H1 (cell line): ENCODE results near the gene GRIP1.

ENCODE experiments used
- CTCF ChIP-seq, 3 experiments: IDR thresholded peaks; 1 replicate in 2 of 3; 2 replicates in 1 of 3; pipeline versions ENCODE4 v1.5.1 to v1.6.1; 2011; ENCODE audit warnings: low read length in 3 of 3, mild to moderate bottlenecking in 3 of 3, inconsistent platforms in 2 of 3, low read depth in 1 of 3, moderate library complexity in 1 of 3; ENCODE audit not compliant: insufficient read depth in 1 of 3; ENCODE audit errors: control extremely low read depth in 1 of 3
- NANOG ChIP-seq: IDR thresholded peaks from 2 replicates; pipeline ENCODE4 v1.6.1; 2011; ENCODE audit warnings: low read length, low read depth, mild to moderate bottlenecking, inconsistent platforms; ENCODE audit not compliant: insufficient read depth, poor library complexity, severe bottlenecking
- POU5F1 ChIP-seq: IDR thresholded peaks from 2 replicates; pipeline ENCODE4 v1.6.1; 2011; ENCODE audit warnings: low read depth, mild to moderate bottlenecking, low read length, moderate library complexity
- RNF2 ChIP-seq: fragments of 200-900, 300-1000 bp; sonication (generic); IDR thresholded peaks from 2 replicates; pipeline ENCODE4 v1.7.1; 2016; ENCODE audit warnings: borderline replicate concordance, low read depth, mild to moderate bottlenecking, antibody characterized with exemption, low read length; ENCODE audit not compliant: poor library complexity, severe bottlenecking; ENCODE audit errors: missing control alignments

GRCh38 chr12:66638666-66639065 is 40.2 kb downstream of the GRIP1 start:
- TF ChIP-seq RNF2 (no peak), CTCF (IDR thresholded peaks at IDR 0.05; ENCODE audit: control extremely low read depth in 1 of 3, insufficient read depth in 1 of 3, low read depth in 1 of 3, low read length in 3 of 3) (no peak), POU5F1 (no peak), NANOG (no peak)
